ENCODE results near the gene SPATS1.
"Not testable (repeated sequence)": the region's sequence is repeated elsewhere in the genome, so short reads cannot be mapped to it uniquely, and the experiment has no call there.

Gene SPATS1

GRCh38 chr6:44311767-44312166 is 30.7 kb upstream of the SPATS1 start:
- Histone ChIP-seq H3K4me3 (replicated peaks; ENCODE audit: insufficient read depth, low read length) (no peak overlapping the region), H3K27me3 (ENCODE audit: insufficient read depth, poor library complexity, severe bottlenecking) (no peaks in the 10 kb centered on the region), H3K27ac (replicated peaks) (no peak overlapping the region)
- no peak for DNase-seq (ENCODE audit: low read depth in 1 of 2, low spot score in 1 of 2)
- TF ChIP-seq POLR2AphosphoS5 (IDR thresholded peaks at IDR 0.05; ENCODE audit: low read depth) (no peak), CTCF (IDR thresholded peaks at IDR 0.05; ENCODE audit: insufficient read depth, low read length) (no peak), GABPA (IDR thresholded peaks at IDR 0.05; ENCODE audit: low read depth) (no peak), SPI1 (IDR thresholded peaks at IDR 0.05; ENCODE audit: borderline replicate concordance, low read depth) (no peak), REST (IDR thresholded peaks at IDR 0.05; ENCODE audit: insufficient replicate concordance, low read depth) (no peak)

- peak; percentile 99 for TF ChIP-seq CTCF (IDR thresholded peaks at IDR 0.05; ENCODE audit: insufficient read depth, low read length)
- TF ChIP-seq REST (IDR thresholded peaks at IDR 0.05; ENCODE audit: insufficient replicate concordance, low read depth) = peak; percentile 74
- TF ChIP-seq GABPA (IDR thresholded peaks at IDR 0.05; ENCODE audit: low read depth) = no peak
- peak; percentile 8; the same call in 1 of the 2 replicates for TF ChIP-seq SPI1 (IDR thresholded peaks at IDR 0.05; ENCODE audit: borderline replicate concordance, low read depth)
- peak; percentile 93 for TF ChIP-seq POLR2AphosphoS5 (IDR thresholded peaks at IDR 0.05; ENCODE audit: low read depth)
- DNase-seq (ENCODE audit: low read depth in 1 of 2, low spot score in 1 of 2) = peak; percentile 81 to 89
- no peaks in the 10 kb centered on the region for H3K27me3 ChIP-seq (ENCODE audit: insufficient read depth, poor library complexity, severe bottlenecking)
- H3K4me3 ChIP-seq (replicated peaks; ENCODE audit: insufficient read depth, low read length) = peak within 1 kb of the TSS; percentile 83
- H3K27ac ChIP-seq (replicated peaks) = peak within 1 kb of the TSS; percentile 89
These were observed 29.3 kb upstream of the SPATS1 start, which contains the start of gene AARS2 for GRCh38 chr6:44312901-44313788. AARS2 (minus strand) TSS chr6:44313347; CDS start chr6:44313323, 24 bp downstream.

- not testable (repeated sequence) for H3K27ac ChIP-seq (replicated peaks); H3K27me3 ChIP-seq (ENCODE audit: insufficient read depth, poor library complexity, severe bottlenecking); DNase-seq (ENCODE audit: low read depth in 1 of 2, low spot score in 1 of 2); H3K4me3 ChIP-seq (replicated peaks; ENCODE audit: insufficient read depth, low read length)
These were observed 27.8 kb upstream of the SPATS1 start for GRCh38 chr6:44314657-44315056.

GRCh38 chr6:44315516-44315915 is 26.9 kb upstream of the SPATS1 start:
- Histone ChIP-seq H3K27ac (replicated peaks) (no peak overlapping the region), H3K4me3 (replicated peaks; ENCODE audit: insufficient read depth, low read length) (no peak overlapping the region), H3K27me3 (ENCODE audit: insufficient read depth, poor library complexity, severe bottlenecking) (peaks cover 2% of the 10 kb centered on the region)
- DNase-seq (ENCODE audit: low read depth in 1 of 2, low spot score in 1 of 2) = peak in 1 of 2 experiments; percentile 14
- no peak for TF ChIP-seq GABPA (IDR thresholded peaks at IDR 0.05; ENCODE audit: low read depth)
- no peak for TF ChIP-seq POLR2AphosphoS5 (IDR thresholded peaks at IDR 0.05; ENCODE audit: low read depth)
- TF ChIP-seq SPI1 (IDR thresholded peaks at IDR 0.05; ENCODE audit: borderline replicate concordance, low read depth) = no peak
- TF ChIP-seq CTCF (IDR thresholded peaks at IDR 0.05; ENCODE audit: insufficient read depth, low read length) = no peak
- TF ChIP-seq REST (IDR thresholded peaks at IDR 0.05; ENCODE audit: insufficient replicate concordance, low read depth) = no peak
